22Rv1 (cell line): ENCODE data around the gene FOXS1.

Experiments used
- CTCF ChIP-seq: fragments of 450-650 bp; IDR thresholded peaks from 2 replicates; pipeline ENCODE4 v1.5.1; 2017; ENCODE audit warnings: mild to moderate bottlenecking
- ZFX ChIP-seq: fragments of 450-650 bp; IDR thresholded peaks from 2 replicates; pipeline ENCODE4 v1.6.1; 2017; ENCODE audit warnings: antibody characterized with exemption, borderline replicate concordance

- peak; percentile 72 for TF ChIP-seq CTCF
- TF ChIP-seq ZFX: no peak
These were observed 1.4 kb upstream of the FOXS1 start for GRCh38 chr20:31846793-31847138.
